ENCODE measurements around the gene YTHDC2.

DNA sequence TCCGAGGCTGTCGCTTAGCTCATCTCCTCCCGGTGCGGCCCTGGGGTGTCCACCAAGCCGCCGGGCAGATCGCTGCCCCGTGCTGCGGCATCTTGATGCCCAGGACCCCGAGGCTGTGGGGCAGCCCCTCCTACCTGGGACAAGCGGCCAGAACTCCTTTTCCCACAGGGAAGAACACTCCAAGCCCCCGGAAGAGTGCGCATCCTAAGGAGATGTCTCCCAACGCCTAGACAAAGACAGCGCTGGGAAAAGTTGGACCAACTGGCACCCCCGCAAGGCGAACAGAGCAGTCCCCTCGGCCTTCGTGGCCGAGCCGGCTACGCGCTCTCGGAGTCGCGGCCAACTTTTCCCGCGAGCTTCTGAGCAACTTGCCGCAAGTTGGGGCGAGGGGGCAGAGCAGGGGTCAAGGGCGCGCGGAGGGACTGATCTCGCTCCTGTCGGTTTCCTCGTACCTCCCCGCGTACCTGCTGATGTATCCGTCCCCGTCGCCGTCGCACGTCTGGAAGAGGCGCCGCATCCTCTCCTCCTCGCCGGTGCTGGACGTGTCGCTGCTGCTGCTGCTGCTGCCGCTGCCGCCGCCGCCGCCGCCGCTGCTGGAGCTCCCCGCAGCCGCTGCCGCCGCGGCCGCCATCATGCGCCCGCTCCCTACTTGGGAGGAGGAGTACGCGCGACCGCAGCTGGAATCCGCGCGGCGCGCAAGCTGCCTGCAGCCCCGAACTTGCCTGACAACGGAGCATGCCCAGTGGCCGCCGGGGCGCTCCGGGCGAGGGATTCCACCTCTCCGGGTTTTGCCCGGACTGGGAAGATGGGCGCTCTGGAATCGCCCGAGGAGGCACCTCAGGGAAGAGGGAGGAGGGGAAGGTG is 25.5 kb upstream of the YTHDC2 start, which contains the start of gene MCC:
- TF ChIP-seq, protein P1, sequence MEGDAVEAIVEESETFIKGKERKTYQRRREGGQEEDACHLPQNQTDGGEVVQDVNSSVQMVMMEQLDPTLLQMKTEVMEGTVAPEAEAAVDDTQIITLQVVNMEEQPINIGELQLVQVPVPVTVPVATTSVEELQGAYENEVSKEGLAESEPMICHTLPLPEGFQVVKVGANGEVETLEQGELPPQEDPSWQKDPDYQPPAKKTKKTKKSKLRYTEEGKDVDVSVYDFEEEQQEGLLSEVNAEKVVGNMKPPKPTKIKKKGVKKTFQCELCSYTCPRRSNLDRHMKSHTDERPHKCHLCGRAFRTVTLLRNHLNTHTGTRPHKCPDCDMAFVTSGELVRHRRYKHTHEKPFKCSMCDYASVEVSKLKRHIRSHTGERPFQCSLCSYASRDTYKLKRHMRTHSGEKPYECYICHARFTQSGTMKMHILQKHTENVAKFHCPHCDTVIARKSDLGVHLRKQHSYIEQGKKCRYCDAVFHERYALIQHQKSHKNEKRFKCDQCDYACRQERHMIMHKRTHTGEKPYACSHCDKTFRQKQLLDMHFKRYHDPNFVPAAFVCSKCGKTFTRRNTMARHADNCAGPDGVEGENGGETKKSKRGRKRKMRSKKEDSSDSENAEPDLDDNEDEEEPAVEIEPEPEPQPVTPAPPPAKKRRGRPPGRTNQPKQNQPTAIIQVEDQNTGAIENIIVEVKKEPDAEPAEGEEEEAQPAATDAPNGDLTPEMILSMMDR (IDR thresholded peaks at IDR 0.05): no peak
- TF ChIP-seq POLR2A (IDR thresholded peaks at IDR 0.05): no peak
